D341Med (cell line): ENCODE results near the gene SERPINE1.

Experiments
- DNase-seq: peaks from one replicate; pipeline ENCODE4 v3.0.0; 2012; ENCODE audit warnings: low spot score

The SERPINE1 gene

DNA sequence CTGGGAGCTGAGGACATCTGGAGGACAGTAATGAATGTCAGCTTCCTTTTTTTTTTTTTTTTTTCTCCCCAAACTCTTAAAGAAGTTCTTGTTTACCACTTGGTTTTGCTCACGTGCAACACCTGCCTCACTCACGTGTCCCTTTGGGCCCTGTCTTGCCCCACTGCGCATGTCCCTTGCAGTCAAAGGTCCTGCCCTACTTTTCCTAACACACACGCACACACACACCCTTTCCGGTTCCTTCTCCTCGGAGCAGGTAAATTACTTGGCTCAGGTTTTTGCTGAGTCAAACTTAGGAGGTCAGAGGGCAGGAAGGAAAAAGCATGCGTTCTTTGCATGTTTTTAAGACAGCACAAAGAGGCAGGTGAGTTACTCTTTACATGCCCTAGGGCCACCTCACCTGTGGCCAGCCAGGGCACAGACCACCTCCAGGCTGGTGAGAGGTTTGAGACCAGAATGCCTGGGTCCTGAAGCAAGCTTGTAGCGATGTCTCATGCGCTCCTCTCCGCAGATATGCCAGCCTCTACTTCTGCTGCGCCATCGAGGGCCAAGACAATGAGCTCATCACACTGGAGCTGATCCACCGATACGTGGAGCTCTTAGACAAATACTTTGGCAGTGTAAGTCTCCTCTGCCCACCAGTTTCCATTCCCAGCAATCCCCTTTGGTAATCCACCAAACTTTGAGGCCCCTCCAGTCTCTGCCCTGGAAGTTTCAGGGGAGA is 30.1 kb downstream of the SERPINE1 start:
- no peak for DNase-seq

DNA sequence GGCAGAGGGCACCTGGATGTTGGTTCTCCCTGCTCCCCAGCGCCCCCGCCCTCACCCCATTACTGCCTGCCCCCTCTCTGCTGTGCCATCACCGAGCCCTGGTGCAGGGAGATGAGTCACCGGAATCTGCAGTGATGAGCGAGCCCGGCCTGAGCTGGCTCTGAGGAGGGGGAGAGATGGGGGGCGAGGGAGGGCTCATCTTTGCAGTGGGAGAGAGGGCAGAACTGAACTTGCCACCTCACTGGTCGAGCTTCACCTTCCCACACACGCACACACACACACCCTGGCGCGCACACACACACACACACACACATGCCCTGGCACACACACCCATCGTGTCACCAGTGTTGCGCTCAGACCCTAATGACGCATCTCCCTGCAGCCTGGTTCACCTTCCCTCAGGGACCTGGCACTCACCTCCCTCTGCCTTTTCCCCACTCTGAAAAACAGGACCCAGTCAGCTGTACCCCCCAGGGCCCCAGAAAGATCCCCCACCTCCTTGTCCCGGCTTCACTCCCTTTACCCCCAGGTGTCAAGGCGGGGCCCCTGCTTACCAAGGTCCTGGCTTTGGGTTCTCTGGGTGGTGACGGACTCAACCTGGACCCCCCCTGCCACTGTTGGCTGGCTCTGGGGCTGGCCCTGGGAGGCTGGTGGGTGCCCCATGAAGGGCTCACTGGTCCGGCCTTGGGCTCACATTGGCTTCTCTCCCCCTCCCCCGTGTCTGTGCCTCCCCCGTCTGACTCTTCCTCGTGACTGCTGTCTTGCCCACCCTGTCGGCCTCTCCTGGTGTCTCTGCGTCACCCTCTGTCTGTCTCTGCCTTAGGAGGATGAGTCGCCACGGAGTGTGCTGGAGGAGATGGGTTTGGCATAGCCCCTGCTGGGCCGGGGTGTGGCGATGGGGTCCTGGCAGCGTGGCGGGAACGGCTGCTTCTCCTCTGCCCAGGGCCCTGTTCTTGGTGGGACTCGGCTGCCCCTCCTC is 33.1 kb downstream of the SERPINE1 start:
- DNase-seq: no peak

DNA sequence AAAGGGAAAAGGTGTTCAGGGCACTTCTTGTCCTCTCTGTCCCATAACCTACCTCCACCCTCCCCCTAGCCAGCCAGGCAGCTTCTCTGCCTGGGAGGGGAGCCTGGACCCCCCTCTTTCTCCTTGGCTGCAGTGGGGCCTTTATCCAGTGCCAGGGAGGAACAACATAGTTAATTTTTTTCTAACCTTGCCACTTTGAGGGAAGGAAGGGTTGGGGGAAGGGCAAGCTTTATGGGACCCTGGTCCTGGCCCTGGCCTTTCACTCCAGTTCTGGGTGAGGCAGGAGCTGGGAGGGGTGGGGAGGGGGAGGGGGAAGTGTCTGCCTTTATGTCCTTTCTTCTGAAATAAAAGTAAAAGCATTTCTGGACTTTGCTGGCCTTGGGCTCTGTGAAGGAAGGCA is 34.0 kb downstream of the SERPINE1 start:
- DNase-seq: no peak

DNA sequence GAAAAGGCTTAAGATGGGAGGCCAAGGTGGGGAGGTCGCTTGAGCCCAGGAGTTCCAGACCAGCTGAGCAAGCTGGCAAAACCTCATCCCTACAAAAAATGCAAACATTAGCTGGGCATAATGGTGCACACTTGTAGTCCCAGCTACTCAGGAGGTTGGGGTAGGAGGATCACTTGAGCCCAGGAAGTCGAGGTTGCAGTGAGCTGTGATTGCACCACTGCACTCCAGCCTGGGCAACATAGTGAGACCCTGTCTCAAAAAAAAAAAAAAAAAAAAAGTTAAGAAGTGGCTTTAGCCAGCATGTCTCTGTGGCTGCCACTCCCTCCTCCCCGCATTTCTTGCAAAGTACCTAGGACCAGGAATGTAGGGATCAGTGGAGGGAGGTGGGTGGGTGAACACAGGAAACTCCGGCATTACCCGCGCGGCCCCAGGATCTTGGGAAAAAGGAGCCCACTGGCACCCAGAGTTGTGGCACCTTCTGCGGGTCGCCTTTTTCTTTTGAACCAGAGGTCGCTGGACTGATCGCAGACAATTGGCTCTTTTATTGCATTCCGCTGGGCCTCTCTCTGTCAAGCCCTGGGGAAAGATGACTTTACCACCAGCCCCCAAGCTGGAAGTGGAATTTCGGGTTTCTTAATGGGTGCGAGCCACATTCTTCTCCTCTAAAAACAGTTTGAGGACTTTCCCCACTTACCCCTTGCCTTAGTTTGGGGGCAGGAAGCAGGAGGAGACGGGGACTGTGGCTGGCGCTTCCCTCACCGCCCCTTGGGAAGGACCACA is 35.0 kb downstream of the SERPINE1 start:
- no peak for DNase-seq

DNA sequence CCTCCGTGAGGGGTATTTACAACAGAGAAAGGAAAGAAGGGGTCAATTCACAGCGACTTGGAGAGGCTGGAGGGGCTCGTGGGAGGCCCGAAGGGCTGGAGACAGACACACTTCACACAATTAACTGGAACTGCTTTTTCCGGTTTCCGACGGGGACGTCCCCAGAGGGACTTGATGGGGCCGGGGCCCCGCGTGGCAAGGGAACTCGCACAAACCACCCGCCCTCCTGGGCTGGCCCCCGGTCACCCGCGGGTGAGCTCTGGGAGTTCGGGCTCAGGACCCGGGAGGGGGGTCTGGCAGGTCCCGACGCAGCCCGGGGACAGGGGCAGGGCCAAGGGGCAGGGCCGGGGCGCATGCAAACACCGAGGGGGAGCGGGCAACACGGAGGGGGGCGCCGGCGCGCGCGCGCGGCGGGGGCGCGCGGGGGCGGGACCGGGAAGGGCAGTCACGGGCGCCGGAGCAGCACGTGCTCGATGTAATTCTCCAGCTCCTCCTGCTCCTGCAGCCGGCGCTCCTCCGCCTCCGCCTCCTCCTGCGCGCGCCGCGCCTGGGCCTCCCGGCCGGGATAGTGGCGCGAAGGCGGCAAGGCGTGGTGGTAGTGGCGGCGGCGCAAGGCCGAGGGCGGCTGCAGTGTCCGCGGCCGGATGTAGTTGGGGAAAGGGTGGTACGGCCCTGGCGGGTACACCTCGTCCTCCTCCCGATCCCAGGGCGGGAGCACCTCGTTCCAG is 35.8 kb downstream of the SERPINE1 start:
- DNase-seq: peak; percentile 80

DNA sequence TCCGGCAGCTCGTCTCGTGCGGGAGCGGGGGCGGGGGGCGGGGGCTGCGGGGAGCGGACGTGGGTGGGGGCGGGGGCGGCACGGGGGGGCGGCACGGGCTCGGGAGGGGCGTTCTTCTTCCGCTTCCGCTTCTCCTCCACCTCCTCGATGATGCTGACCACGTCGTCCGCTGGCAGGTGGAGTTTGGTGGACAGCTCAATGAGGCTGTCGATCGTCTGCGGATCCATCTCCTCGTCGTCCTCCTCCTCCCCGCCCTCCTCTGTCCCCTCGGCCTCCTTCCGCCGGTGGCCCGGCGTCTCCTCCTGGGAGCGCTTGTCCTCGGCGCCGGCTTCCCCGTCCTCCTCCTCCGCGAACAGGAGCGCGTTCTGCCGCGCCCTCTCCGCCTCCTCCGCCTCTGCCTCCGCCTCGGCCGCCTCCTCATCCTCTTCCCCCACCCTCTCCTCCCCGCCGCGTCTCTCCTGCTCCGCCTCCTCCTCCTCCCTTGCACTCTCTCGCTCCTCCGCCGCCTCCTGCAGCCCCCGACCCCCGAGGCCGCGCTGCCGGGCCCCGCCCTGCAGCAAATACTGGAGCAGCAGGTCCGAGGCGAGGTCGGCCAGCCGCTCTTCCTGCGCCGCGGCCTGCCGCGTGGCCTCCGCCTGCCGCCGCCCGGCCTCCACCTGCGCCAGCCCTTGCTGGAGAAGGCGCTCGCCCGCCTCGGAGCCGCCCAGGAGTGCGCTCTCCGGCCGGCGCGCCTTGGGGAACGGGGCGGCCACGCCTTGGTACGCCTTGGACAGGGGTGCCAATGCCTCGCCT is 36.6 kb downstream of the SERPINE1 start:
- DNase-seq: peak; percentile 59

DNA sequence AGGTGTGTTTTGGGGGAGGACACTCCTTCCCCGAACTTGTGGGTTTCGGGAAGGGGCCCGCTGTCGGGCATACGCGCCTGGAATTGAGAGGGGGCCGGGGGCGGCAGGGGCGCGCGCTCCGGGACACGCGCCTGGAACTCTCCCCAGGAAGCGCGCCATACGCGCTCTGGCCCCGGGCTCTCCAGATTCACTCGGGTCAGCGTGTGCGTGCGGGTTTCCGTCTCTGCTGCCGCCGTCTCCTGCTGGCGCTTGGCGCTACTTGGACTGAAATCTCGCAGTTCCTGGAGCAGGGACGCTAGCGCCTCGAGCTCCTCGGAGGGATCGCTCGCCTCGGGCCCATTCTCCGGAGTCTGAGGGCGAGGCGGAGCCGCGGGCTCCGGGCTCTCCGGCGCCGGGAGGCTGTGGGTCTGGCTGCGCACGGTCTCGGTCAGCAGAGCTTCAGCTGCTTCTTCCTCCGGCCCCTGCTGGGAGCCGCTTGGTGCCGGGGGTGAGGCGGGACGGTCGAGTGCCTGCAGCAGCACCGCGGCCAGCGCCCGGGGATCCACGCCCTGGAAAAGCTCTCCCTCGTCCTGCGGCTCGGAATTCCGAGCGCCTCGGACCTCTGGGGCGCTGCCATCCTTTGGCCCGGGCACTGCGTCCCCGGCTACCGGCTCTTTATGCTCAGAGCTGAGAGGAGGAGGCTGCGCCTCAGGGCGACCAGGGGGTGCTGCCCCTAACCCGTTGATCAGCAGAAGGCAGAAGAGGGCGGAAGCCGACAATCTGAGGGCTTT is 37.4 kb downstream of the SERPINE1 start:
- DNase-seq: no peak

DNA sequence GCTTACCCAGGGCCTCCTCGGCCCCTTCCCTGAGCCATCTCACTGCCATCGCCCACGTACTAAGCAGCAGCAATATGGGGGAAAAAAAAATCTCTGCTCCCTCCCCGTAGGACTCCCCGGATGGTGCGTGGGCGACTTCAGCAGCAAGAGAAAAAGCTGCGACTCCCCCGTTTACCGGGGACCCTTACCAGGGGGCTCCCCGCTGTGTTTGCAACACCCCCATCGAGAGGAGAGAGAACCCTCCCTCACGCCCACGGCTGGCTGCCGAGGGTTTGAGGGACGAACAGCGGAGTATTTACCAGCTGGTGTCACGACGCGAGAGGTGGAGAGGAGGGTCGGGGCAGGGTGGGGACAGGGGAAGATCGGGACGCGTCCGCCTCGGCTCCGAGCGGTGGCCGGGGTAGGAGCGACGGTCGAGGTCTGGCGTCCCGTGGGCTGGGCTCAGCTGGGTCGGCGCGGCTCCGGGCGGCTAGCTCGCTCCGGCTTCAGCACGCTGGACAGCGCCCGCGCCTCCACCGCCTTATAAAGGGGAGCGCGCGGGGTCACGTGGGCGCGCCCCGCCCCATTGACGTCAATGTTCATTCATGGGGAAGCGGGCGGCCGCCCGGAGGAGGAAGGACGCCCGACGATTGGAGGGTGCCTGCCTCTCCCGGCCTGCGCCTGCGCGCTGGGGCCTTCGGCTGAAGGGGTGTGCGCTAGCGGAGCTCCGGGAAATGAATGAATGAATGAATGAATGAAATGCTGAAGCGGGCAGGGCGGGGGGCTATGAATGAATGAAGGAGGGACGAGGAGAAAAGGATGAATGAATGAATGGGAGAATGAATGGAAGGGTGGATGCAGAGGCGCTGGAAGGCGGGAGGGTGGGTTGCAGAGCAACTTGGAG is 38.4 kb downstream of the SERPINE1 start, which contains the start of gene VGF:
TSS of gene VGF (minus strand) at position 495 of the 883 bp plus-strand sequence. CDS start 726 bp downstream, outside the sequence.
- peak; percentile 87 for DNase-seq

DNA sequence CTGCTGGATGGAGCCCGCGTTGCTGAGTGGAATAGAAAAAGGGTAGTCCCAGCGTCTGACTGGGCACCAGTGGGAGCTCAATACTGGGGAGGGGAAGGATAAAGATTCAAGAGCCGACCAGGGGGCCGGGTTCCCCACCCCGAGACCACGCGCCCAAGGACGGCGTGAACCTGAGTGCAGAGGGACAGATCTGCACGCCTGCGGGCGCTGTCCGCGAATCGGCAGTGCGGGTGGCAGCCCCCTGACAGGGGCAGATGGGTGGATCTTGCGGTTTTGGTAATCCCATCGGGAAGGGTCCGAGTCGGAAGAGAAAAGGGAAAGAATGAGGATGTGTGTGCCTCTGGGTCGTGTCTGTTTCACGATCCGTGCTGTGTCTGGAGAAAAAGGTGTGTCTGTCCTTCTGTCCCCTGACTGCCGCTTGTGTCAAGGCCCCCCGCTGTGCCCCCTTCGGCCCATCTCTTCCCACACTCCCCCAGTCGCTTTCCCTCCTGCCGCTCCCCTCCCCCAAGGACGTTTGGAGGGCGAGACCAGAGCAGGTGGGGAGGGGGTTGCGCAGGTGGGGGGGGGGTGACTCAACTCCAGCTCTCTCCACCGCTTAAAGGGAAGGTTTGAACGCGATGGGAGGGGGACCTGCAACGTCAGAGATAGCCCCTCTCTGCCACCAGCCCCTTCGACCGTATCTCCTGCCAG is 39.2 kb downstream of the SERPINE1 start:
- DNase-seq: no peak

DNA sequence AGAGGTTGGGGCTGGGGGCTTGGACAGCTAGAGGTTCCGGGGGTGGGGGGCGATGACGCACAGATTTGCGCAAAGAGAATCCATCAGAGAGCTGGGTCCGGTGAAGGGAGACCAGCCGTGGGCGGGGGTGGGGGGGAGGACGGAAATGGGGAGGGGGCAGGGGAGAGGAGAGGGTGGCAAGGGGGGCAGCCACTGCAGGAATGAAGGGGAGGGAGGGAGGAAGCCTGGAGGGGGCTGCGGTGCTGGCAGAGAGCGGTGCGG is 39.7 kb downstream of the SERPINE1 start:
- DNase-seq: no peak

DNA sequence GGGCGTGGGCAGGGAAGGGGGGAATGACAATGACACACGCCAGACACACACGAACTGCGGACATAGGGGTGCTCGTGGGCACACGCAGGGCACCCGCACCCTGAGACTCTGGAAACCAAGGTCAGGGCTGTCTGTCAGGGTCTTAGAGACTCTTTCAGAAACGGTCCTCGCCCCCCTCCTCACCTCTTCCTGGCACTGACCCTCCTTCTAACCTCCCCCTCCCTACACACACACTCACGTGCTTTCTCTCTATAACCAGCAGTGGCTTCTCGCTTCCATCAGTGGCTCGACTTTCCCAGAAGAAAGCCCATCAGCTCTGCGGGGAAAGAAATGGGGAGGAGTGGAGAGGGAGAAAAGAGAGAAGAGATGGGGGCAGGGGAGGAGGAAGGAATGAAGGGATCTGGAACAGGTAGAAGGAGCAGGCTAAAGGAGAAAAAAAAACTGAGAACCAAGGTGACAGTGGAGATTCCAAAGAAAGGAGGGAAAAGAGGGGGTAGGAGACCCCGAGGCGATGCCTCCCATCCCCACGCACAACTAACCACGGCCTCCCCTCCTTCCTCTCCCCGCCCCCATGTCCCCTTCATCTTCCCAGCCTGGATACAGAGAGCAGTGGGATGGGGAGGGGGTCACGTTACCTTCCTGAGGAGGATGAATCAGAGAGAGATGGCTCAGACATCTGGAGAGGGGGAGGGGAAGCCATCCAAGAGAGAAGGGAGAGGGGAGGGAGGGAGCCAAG is 40.2 kb downstream of the SERPINE1 start:
- DNase-seq: no peak

DNA sequence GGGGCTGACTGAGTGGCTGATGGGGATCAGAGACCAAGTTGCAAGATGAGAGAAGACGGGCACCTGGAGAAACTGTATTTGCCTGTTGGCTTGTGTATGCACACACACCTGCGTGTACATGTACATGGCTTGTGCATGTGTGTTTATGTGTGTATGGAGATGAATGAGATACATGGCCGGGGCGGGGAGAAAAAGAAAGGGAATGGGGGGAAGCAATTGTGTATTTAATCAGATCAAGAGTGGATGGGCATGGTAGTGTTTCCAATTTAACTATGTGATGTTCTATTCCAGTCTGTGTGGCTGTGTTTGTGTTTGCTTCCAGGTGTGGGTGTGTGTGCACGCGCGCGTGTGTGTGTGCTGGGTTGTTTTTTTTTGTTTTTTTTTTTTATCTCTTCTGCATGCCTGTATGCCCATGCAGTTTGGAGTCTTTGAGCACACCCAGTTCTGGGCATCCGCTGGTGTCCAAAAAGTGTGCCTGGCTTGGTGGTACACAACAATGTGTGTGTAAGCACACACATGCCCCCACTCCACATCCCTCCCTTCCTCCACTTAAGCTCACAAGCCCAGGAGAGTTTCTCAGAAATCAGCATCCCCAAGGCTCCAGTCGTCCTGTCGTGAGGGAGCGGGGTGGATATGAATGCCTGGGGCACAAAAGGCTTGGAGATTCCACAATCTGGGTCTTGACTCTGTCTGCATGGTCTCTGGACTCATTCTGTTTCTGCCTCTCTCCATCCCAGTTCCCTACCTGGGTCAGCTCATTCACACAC is 40.9 kb downstream of the SERPINE1 start:
- DNase-seq: no peak

DNA sequence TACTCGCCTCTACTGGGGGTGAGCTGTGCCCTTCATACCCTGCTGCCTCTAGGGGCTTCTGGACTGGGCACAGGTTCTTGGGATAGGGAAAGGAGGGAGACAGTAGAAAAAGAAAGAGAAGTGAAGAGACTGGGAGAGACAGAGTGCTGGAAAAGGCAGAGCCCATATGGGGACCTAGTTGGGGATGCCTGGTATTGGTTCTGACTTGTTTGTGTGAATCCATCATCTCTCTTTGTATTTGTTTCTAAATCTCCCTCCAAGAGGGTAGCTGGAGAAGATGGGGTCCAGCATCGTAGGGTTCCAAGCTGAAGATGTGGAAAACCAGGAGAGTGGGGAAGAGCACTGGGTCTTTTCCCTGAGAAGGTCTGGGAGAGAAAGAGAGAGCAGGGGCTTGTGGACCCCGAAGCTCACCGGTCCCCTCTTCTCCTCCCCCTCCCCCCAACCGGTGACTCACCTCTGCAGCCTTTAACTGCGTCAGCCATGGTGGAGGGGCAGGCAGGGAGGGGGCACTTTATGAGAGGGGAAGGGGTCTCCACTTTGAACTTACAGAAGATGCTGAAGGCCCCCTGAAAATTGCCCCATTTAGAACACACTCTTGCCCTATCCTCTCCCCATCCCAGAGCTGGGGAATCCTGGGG is 41.6 kb downstream of the SERPINE1 start:
- DNase-seq: no peak

DNA sequence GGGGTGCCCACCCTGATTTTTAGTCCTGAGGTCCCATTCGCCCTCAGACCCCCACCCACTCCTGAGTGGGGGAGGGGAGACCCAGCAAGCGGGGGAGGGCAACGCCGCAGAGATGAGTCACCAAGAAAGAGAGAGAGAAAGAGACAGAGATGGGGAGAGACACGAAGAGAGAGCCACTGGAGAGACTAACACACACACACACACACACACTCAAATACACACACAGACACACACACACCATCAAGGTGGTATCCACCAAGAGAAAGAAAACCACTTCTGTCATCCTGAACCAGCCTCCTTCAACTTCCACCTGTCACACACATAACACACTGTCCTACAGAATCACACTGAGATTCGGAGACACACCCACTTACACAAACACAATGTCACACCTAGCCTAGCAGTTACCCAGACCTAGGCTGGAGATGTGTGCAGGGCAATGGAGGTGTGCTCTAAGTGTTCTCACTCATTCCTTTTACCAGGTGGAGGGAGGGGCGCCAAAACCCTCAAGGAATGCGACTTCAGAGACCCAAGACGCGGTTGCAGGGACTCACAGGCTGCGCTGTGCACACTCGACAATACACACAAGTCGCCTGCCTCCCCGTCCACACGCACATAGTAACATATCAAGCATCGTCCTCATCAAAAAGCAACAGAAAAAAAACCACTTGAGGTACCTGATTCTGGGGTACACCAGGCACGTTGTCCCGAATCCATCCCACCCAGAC is 42.4 kb downstream of the SERPINE1 start:
- DNase-seq: no peak

DNA sequence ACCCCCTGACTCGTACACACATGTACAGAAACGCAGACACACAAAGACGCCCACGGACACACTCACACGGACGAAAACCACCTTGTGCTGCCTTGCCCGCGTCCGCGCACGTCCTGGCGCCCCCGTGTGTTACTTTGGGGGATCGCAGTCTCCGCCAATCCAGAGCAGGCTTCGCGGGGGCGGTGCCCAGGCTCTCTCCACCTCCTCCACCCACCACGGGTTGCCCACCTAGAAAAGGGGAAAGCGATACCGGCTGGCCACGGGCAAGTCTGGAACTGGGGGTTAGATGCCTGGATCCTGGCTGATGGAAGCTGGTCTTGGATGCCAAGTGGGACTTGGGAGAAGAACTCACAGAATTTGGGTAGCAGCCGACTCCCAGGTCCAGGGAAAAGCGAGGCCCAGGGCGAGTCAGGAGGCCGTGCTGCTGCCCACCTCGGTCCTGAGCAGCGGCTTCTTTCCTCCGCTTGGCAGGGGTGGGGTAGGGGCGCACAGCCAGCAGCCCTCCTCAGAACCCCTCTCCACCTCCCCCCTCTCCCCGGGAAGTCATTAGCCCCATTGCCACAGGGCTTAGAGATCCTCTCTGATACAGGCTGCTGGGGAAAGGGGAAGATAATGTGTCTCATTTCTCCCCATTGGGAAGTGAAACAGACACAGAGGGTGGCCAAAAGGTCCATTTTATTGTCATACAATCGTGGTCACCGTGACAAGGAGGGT is 43.1 kb downstream of the SERPINE1 start:
- peak; percentile 86 for DNase-seq
